GM21786 (cell line): ENCODE measurements around the gene ARHGAP5.

ENCODE experiments used
- ATAC-seq: cut with Tn5 transposase; IDR thresholded peaks from one replicate; pipeline ENCODE4 v1.9.1; 2021; ENCODE audit not compliant: unreplicated experiment

ARHGAP5 gene

DNA sequence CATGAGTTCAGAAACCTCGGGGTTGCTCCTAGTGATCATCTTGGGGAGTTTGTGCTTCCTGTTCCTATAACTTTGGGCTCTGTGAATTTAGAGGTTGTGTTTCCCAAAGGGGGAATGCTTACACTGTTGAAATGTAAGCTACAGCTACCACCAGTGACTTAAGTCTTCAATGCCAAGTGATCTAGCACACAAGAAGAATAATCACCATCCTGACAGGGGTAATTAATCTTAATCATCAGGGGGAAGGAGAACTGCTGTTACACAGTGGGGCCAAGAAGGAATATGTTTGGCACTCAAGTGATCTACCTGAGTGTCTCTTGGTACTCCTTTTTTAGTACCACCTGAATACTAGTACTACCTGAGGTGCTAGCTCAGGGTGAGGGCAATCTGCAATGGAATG is 89.8 kb downstream of the ARHGAP5 start:
- ATAC-seq = no peak

DNA sequence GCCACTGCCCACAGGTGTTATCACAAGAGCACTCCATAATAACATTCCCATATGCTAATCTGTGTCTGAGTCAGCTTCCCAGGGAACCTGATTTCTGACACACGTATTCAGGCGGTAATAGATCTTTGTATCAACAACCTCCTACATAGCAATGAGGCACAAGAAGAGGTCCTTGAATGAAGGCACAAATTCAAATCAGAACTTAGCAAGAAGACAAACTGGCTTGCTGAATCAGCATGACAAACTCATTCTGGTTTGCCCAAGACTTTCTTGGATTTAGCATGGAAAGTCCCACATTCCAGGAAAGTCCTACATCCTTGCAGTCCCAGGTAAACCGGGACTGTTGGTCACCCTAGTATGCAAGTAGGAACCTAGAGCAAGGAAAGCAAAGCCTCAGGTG is 90.8 kb downstream of the ARHGAP5 start:
- no peak for ATAC-seq

GRCh38 chr14:32169191-32169590 is 92.1 kb downstream of the ARHGAP5 start:
- ATAC-seq = no peak

GRCh38 chr14:32171469-32171868 is 94.4 kb downstream of the ARHGAP5 start:
- ATAC-seq = no peak

DNA sequence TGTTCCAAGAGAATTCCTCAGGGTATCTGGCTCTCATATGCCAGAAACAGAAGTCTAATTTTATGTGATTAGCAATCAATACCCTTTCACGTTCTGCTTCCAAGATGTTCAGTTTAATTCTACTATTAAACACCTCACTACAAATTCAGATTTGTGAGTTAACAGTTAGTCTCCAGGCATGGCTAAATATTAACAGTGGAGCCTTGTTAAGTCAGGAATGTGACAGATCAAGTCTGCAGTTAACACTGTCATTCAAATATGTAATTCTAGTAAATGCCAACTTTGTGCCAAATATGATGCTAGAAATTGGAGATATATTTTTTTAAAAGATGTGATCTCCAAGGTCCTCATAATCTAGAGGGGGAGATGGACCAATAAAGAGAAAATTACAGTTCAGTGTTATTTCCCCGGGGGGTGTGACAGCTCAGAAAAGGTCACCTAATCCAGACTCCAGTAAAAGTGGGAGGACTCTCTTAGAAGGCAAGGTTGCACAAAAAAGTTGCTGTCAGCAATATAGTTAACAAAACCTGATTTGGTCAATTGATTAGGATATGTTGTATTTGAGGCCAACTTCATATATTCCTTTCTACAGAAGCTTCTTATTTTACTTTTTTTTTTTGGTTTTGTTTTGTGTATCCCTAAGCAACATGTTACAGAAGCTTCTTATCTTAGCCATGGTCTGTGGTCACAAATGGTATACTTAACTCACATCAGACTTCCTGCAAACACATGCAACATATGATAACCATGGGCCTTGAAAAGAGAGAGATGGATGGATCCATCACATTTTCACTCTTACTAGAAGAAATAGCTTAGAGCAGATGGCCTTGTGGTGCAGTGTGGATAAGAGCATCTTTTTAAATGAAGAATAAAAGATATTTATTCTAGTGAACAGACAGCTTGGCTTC is 106.3 kb downstream of the ARHGAP5 start:
- no peak for ATAC-seq

DNA sequence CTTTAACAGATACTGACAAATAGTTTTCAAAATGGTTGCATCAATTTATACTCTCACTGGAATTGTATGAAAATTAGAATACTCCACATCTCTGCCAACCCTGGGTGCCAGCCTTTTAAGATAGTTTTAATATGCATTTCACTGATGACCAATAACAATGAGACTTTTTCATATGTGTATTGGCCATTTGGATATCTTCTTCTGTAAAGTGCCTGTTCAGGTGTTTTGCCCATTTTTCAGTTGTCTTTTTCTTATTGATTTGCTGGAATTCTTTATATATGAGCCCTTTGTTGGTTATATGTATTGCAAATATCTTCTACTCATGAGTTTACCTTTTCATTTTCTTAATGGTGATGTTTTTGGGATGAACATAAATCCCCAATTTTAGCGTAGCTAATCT is 108.0 kb downstream of the ARHGAP5 start:
- ATAC-seq = no peak

DNA sequence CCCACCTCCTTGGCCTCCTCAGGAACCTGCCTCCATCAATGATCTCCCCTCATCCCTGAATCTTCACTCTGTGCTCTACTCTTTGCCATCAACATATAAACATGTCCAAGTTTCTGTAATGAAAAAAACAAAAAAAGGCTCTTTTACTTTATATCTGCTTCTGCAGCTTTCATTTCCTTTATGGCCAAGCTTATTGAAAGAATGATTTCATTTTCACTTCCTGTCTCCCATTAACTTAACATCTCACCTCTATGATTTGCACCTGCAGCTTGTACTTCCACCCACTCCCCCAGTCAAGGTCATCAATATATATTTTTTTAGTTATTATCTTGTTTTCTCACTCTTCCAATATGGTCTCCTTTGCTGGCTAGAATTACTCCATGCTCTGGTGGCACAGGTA is 109.1 kb downstream of the ARHGAP5 start:
- ATAC-seq = no peak

- ATAC-seq = no peak
These were observed 112.7 kb downstream of the ARHGAP5 start for GRCh38 chr14:32189811-32190210.

- no peak for ATAC-seq
These were observed 113.6 kb downstream of the ARHGAP5 start for GRCh38 chr14:32190673-32191072.

DNA sequence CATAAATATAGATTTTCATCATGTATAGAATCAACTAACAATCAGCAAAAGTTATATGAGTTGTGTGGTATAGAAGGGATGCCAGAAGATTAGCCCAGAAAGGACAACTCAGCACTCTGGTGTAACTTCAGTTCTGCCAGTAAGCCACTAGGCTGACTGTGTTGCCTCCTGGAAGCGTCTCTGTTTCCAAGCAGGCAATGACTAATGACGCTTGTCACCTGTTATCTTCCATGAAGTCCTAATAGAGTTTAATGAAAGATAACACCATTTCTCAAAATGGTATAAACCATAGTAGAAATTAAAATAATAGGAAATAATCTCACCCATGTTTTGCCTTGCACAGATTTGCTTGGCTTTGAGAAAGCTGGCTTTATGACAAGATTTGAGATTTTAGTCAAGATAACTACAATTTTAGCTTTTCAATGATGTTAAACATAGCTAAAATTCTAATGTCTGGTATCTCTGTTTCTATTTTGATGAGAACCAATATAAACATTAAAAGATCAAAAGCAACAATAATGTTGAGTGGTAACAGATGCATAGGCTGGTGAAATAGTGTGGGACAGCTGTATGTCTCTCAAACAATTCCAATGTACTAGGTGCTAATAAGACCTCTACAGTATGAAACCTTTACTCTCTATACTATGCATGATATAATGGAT is 115.7 kb downstream of the ARHGAP5 start:
- ATAC-seq = no peak

DNA sequence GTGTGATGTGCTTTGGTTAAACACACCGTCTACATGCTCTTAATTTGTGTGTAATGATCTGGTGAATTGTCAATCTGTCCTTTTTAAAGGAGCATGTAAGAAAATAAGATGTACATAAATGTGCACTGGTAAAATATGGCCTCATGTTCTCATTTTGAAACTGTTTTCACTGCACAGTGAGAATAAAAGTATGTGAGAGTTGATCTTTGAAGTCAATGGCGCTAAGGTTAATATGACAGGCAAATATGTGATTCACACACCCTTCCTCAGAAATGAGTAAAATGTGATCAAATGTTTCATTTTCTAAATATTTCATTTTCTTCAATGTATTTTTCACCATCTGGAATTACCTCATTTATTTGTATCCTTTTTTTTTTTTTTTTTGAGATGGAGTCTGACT is 116.4 kb downstream of the ARHGAP5 start:
- no peak for ATAC-seq

- no peak for ATAC-seq
These were observed 118.5 kb downstream of the ARHGAP5 start for GRCh38 chr14:32195636-32196035.

DNA sequence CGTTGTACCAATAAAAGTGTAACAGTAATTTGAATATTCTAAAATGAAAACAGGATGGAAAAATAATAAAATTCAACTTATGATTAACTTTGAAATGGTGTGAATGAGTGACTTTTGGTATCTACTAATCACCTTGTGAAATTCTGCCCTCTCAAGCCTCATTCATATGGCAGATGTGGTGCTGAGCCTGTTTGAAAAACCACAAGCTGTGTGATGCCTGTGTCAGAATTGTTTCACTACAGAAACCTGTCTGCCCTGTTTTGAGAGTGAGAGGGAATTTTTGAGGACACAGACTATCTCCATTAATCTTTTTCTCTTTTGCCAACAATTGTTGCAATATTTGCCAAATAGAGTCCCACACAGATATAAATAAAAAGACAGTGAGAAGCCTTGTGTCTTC is 120.8 kb downstream of the ARHGAP5 start:
- peak; percentile 30 for ATAC-seq

DNA sequence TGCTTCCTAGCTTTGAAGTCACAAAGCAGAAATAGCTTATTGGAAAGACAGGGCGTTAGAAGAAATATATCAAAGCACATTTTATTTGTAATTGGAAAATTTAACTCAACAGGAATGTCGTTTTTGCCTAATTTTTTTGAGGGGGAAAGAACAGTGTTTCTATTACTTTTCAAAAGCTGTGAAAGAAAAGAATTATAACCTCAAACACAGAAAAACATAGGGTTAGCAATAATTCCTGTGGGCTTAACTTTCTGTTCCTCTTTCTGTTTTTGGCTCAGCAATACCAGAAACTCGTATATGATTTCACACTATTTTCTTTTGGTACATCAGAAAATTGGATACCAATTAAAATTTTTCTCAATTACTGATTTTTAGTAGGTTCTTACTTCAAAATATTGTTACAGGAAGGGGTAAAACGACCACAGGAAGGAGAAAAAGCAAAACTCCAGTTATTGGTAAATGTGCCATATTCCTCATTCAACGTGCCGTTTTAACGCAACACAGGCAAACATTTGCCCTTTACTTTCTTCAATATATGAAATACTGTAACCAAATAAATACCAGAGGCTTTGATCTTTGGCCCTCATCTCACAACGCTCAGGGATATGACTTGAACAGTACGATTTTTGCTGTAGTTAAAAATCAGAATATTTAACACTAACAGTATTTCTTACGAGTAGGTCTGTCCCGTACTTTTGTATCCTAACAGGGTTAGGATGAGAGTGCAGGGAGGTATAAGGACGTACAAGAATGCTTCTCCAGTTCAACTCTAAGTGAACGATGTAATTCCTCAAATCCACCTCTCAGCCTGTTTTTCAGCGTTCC is 123.5 kb downstream of the ARHGAP5 start:
- no peak for ATAC-seq

- peak; percentile 56 for ATAC-seq
These were observed 124.2 kb downstream of the ARHGAP5 start for GRCh38 chr14:32201193-32201815.

- no peak for ATAC-seq
These were observed 124.8 kb downstream of the ARHGAP5 start, which contains the start of gene RNU6-7 for GRCh38 chr14:32201816-32202490. Gene RNU6-7 (plus strand): TSS chr14:32202045.

- no peak for ATAC-seq
These were observed 125.4 kb downstream of the ARHGAP5 start for GRCh38 chr14:32202491-32202997.

DNA sequence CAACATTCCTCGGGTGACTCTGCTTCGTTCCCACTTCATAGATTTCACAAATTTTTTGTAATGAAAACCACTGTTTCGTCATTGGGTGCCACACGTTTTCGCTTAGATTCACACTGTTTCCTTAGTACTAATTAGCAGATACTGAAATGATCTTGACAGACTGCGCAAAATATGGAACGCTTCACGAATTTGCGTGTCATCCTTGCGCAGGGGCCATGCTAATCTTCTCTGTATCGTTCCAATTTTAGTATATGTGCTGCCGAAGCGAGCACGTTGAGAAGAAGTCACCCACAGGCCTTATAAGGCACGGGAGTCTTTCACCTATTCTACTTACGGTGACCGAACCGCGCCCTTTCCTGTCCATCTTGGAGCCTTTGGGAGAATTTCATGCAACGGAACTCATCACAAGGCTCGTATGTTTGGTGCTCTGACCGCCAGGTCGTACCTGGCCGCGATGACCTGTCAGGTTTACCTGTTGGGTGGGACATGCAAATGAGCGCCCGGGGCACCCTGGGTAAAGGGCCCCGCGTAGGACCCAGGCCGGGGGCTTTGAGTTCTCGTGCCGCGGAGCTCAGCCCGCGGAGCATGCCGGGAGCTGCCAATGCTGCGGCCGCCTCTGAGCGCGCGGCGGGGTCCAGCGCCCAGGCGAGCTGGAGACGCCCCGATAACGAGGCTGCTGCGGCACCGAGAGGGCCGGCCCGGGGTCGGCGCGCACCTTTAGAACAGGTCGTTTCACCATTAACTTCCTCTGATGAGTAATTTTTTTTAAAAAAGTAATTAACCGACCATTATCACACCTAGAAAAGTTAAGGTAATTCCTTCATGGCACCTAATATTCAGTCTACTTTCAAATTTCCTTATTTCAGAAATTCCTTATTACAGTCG is 126.1 kb downstream of the ARHGAP5 start, which contains the start of gene RNU6-8:
Gene RNU6-8, minus strand, starts transcription at position 272 of the 885 bp plus-strand sequence.
- ATAC-seq = peak; percentile 43

DNA sequence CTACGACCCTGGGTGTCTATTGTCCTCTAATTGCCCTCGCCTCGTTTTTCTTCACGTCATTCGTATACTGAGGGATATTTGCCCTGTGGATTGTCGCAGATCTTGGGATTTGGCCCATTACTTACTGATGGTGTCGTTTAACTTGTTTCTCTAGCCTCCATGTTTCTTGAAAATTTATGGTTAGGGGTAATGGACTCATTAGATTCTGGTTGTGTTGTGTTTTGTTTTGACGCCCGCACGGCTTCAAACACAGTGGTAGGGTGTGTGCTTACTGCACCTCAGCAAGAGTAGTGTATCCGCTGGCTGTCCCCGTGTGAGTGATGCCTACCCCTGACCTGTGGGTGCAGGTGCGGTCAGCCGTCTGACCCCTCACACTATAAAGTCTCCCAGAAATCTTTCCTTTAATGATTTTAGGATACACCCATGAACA is 126.8 kb downstream of the ARHGAP5 start:
- ATAC-seq = no peak
